Keratinocyte (primary cell): ENCODE results near the gene RGL1. TPM values are rescaled to one million over a fixed set of nuclear protein-coding genes. Genes with fewer than 3 reads are reported as not detected.
A peak's percentile ranks its signal among the peaks of the same experiment; 100 is the strongest.

Experiments
- DNase-seq: peaks from one replicate; pipeline ENCODE4 v3.0.0-alpha.2; 2011; ENCODE audit warnings: low read depth, missing footprints, low spot score
- FAIRE-seq: peaks from 2 replicates; lab custom pipeline; 2011; peaks lifted over from hg19 to GRCh38; lab: Jason Lieb, UNC
- H2AFZ ChIP-seq: 2 replicates; pipeline ENCODE4 v1.6.0; 2012; ENCODE audit warnings: low read length, control low read depth, inconsistent platforms; ENCODE audit not compliant: control insufficient read depth
- H3K27ac ChIP-seq: 2 replicates; pipeline ENCODE4 v1.5.1; 2011; ENCODE audit warnings: low read length; ENCODE audit not compliant: control insufficient read depth, insufficient read depth
- H3K27me3 ChIP-seq: 3 replicates; pipeline ENCODE4 v1.6.0; 2011; ENCODE audit warnings: low read length; ENCODE audit not compliant: control insufficient read depth, insufficient read depth; ENCODE audit errors: extremely low read depth
- H3K36me3 ChIP-seq, 2 experiments: 2 replicates in 1 of 2; 3 replicates in 1 of 2; pipeline ENCODE4 v1.5.1; 2011; ENCODE audit warnings: low read length in 2 of 2, mild to moderate bottlenecking in 1 of 2; ENCODE audit not compliant: control insufficient read depth in 2 of 2, insufficient read depth in 2 of 2; ENCODE audit errors: extremely low read depth in 1 of 2
- H3K4me1 ChIP-seq: 3 replicates; pipeline ENCODE4 v1.5.1; 2011; ENCODE audit warnings: low read length; ENCODE audit not compliant: control insufficient read depth, insufficient read depth; ENCODE audit errors: extremely low read depth
- H3K4me2 ChIP-seq: 3 replicates; pipeline ENCODE4 v1.6.0; 2011; ENCODE audit warnings: low read depth, low read length; ENCODE audit not compliant: control insufficient read depth, insufficient read depth; ENCODE audit errors: extremely low read depth
- H3K4me3 ChIP-seq, 3 experiments: fragments of 200-600 bp in 1 of 3; sonication (generic) in 1 of 3; 2 replicates in 2 of 3; 3 replicates in 1 of 3; pipeline ENCODE4 v1.5.1; 2011 to 2016; ENCODE audit warnings: low read length in 3 of 3, mild to moderate bottlenecking in 3 of 3, control low read depth in 2 of 3, inconsistent platforms in 1 of 3, low read depth in 1 of 3, mixed read lengths in 1 of 3, mixed run types in 1 of 3, moderate library complexity in 1 of 3; ENCODE audit not compliant: control insufficient read depth in 2 of 3, insufficient read depth in 2 of 3; ENCODE audit errors: extremely low read depth in 1 of 3
- H3K79me2 ChIP-seq: 2 replicates; pipeline ENCODE4 v1.6.0; 2012; ENCODE audit warnings: low read length; ENCODE audit not compliant: control insufficient read depth, insufficient read depth
- H3K9ac ChIP-seq: 3 replicates; pipeline ENCODE4 v1.6.0; 2011; ENCODE audit warnings: low read length; ENCODE audit not compliant: control insufficient read depth, insufficient read depth; ENCODE audit errors: extremely low read depth
- H3K9me1 ChIP-seq: 3 replicates; pipeline ENCODE4 v1.6.0; 2011; ENCODE audit warnings: low read length; ENCODE audit not compliant: control insufficient read depth, insufficient read depth; ENCODE audit errors: extremely low read depth
- H3K9me3 ChIP-seq: 2 replicates; pipeline ENCODE4 v1.5.1; 2012; ENCODE audit warnings: low read depth, low read length; ENCODE audit not compliant: control insufficient read depth
- H4K20me1 ChIP-seq: 3 replicates; pipeline ENCODE4 v1.6.0; 2011; ENCODE audit warnings: low read length; ENCODE audit not compliant: control insufficient read depth, insufficient read depth; ENCODE audit errors: extremely low read depth
- EZH2 ChIP-seq: IDR thresholded peaks from one replicate; pipeline ENCODE4 v1.6.1; 2012; ENCODE audit warnings: inconsistent platforms, mild to moderate bottlenecking, low read length, moderate library complexity
- dilution Hi-C: fragments of 300-500 bp; cut with MboI; formaldehyde crosslinking; loops from one replicate; pipeline ENCODE4 v1.7.0; 2020; ENCODE audit warnings: low sequenced_read_pairs; ENCODE audit not compliant: extremely low pct_ligation_motif_present
- polyA plus RNA-seq, 5 experiments: library from polyadenylated mRNA; depleted of rRNA in 3 of 5; stranded (reverse) in 3 of 5; stranded (forward) in 1 of 5; unstranded in 1 of 5; fragments of >200 nt; gene quantifications; 1 replicate in 1 of 5; 2 replicates in 3 of 5; 3 replicates in 1 of 5; pipeline versions ENCODE4 v1.2.1 to v1.2.3, GENCODE V29; 2011 to 2012; ENCODE audit warnings: missing spikeins in 2 of 5, low read depth in 1 of 5, low replicate concordance in 1 of 5
- TF ChIP-seq, protein P1 (sequence below), 3 experiments: IDR thresholded peaks in 1 of 3; conservative IDR thresholded peaks in 1 of 3; optimal IDR thresholded peaks in 1 of 3; 2 replicates in 2 of 3; 3 replicates in 1 of 3; pipeline versions ENCODE3 to v1.5.1; 2011; ENCODE audit warnings: low read length in 3 of 3, mild to moderate bottlenecking in 3 of 3, moderate library complexity in 2 of 3, control low read depth in 1 of 3, inconsistent platforms in 1 of 3; ENCODE audit not compliant: insufficient read depth in 2 of 3; ENCODE audit errors: extremely low read depth in 1 of 3

Gene RGL1
- polyA plus RNA-seq, 1 donor (not counting 4 experiments of a cell fraction or from before 2014, with no cell fraction given), result 1.2 TPM

DNA sequence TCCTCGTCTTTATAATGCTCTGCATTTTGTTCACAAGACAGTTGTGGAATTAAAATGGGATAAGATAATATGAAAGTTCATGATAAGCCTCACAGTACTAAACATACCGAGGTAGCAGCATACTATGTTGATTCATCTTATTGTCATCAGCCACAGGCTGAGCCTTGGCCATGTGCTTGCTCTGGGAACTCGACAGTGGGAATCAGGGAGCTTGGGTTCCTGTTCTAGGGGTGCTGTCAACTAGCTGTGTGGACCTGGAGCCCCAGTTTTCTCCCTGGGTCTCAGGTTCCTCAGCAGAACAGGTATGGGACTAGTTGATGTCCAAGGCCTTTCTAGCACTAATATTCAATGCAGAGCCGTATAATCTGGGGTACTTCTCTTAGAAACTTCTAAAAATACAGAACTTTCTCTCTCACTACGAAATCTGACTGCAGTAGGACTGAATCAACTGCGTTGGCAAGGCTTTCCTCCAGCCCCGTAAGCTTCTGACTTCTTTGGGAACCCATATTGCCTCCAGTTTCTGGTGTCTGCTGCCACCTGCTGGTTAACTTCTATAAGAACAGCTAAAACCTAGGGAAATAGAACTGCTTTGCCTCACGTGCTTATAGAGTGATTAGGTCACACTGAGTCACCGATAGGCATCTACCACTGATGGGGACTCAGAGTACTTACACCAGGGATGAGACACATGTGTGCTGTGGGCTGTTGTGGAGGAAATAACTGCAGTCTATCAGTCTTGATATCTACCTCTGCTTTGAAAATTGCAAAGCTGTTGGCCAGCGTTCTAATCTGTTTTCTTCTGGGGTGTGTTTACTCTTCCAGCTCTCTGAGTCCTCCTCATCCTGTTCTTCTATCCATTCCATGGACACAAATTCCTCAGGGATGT is 110.9 kb downstream of the RGL1 start:
- peak overlapping the region in 2 of 3 experiments; percentile 8 to 22 for H3K4me3 ChIP-seq
- H3K36me3 ChIP-seq, result no peaks in the 10 kb centered on the region
- no peak for TF ChIP-seq EZH2
- TF ChIP-seq, protein P1, sequence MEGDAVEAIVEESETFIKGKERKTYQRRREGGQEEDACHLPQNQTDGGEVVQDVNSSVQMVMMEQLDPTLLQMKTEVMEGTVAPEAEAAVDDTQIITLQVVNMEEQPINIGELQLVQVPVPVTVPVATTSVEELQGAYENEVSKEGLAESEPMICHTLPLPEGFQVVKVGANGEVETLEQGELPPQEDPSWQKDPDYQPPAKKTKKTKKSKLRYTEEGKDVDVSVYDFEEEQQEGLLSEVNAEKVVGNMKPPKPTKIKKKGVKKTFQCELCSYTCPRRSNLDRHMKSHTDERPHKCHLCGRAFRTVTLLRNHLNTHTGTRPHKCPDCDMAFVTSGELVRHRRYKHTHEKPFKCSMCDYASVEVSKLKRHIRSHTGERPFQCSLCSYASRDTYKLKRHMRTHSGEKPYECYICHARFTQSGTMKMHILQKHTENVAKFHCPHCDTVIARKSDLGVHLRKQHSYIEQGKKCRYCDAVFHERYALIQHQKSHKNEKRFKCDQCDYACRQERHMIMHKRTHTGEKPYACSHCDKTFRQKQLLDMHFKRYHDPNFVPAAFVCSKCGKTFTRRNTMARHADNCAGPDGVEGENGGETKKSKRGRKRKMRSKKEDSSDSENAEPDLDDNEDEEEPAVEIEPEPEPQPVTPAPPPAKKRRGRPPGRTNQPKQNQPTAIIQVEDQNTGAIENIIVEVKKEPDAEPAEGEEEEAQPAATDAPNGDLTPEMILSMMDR (optimal IDR thresholded peaks at IDR 0.05 in 1 of 3, IDR thresholded peaks at IDR 0.05 in 1 of 3, conservative IDR thresholded peaks at IDR 0.05 in 1 of 3; ENCODE audit: extremely low read depth in 1 of 3, insufficient read depth in 2 of 3, low read length in 3 of 3), result peak; percentile 61 to 88 (median 70)
- peak overlapping the region; percentile 73 for H3K4me2 ChIP-seq
- DNase-seq (peak; percentile 94), FAIRE-seq (peak; percentile 80)
- peak overlapping the region; percentile 23 for H2AFZ ChIP-seq
- peaks cover 13% of the 10 kb centered on the region for H3K4me1 ChIP-seq
- no peaks in the 10 kb centered on the region for H4K20me1 ChIP-seq
- no peaks in the 10 kb centered on the region for H3K9me1 ChIP-seq
- dilution Hi-C loops, result no loop called here
- peak overlapping the region; percentile 61 for H3K27ac ChIP-seq
- H3K9ac ChIP-seq, result peak overlapping the region; percentile 61
- H3K79me2 ChIP-seq, result no peaks in the 10 kb centered on the region
- no peaks in the 10 kb centered on the region for H3K27me3 ChIP-seq
- H3K9me3 ChIP-seq, result no peaks in the 10 kb centered on the region

DNA sequence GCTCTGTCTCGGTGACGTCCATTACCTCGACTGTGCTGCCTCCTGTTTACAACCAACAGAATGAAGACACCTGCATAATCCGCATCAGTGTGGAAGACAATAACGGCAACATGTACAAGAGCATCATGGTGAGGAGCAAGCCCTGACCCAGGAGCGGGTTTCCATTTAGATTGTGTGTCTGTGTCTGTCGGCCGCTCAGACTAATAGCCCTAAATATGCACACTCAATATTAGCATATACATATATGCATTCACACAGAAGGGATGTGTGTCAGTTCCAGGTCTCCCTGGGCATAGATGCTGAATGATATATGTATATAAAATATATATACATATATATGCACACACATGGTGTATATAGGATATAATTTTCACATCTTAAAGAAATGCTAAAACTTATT is 111.7 kb downstream of the RGL1 start:
- FAIRE-seq, result no peak
- no peaks in the 10 kb centered on the region for H3K36me3 ChIP-seq

More for the DNA sequence above, 111.7 kb downstream of the RGL1 start:
- DNase-seq, result no peak
- TF ChIP-seq, protein P1 (optimal IDR thresholded peaks at IDR 0.05 in 1 of 3, IDR thresholded peaks at IDR 0.05 in 1 of 3, conservative IDR thresholded peaks at IDR 0.05 in 1 of 3; ENCODE audit: extremely low read depth in 1 of 3, insufficient read depth in 2 of 3, low read length in 3 of 3), result no peak
- no peak for TF ChIP-seq EZH2
- H3K9me1 ChIP-seq, result no peaks in the 10 kb centered on the region
- H3K27me3 ChIP-seq, result no peaks in the 10 kb centered on the region
- H2AFZ ChIP-seq, result no peak overlapping the region
- peaks cover 13% of the 10 kb centered on the region for H3K4me1 ChIP-seq
- H3K9me3 ChIP-seq, result no peaks in the 10 kb centered on the region
- dilution Hi-C loops, result no loop called here
- H3K4me3 ChIP-seq, result no peak overlapping the region
- no peak overlapping the region for H3K27ac ChIP-seq
- no peaks in the 10 kb centered on the region for H3K79me2 ChIP-seq
- H3K4me2 ChIP-seq, result peak overlapping the region; percentile 25
- no peak overlapping the region for H3K9ac ChIP-seq
- no peaks in the 10 kb centered on the region for H4K20me1 ChIP-seq
